ENCODE results near the gene COG5.

Gene COG5

GRCh38 chr7:107584716-107585115 lies 21.0 kb upstream of the COG5 start:
- Histone ChIP-seq H3K27ac (no peak overlapping the region), H3K79me2 (ENCODE audit: insufficient read depth, low read depth) (no peaks in the 10 kb centered on the region), H2AFZ (ENCODE audit: low read depth) (no peak overlapping the region), H3K4me3 (IDR thresholded peaks at IDR 0.05; ENCODE audit: insufficient read depth, low read depth, low read length) (no peak overlapping the region), H3K4me1 (ENCODE audit: low read depth, poor library complexity, severe bottlenecking) (peaks cover 9% of the 10 kb centered on the region), H3K4me2 (no peak overlapping the region), H3K27me3 (ENCODE audit: insufficient read depth, low read depth) (no peaks in the 10 kb centered on the region), H4K20me1 (ENCODE audit: insufficient read depth) (no peaks in the 10 kb centered on the region), H3K9ac (no peak overlapping the region), H3K36me3 (ENCODE audit: insufficient read depth) (no peaks in the 10 kb centered on the region)
- TF ChIP-seq, protein P1, sequence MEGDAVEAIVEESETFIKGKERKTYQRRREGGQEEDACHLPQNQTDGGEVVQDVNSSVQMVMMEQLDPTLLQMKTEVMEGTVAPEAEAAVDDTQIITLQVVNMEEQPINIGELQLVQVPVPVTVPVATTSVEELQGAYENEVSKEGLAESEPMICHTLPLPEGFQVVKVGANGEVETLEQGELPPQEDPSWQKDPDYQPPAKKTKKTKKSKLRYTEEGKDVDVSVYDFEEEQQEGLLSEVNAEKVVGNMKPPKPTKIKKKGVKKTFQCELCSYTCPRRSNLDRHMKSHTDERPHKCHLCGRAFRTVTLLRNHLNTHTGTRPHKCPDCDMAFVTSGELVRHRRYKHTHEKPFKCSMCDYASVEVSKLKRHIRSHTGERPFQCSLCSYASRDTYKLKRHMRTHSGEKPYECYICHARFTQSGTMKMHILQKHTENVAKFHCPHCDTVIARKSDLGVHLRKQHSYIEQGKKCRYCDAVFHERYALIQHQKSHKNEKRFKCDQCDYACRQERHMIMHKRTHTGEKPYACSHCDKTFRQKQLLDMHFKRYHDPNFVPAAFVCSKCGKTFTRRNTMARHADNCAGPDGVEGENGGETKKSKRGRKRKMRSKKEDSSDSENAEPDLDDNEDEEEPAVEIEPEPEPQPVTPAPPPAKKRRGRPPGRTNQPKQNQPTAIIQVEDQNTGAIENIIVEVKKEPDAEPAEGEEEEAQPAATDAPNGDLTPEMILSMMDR (conservative IDR thresholded peaks at IDR 0.05; ENCODE audit: low read depth, low read length) = no peak

DNA sequence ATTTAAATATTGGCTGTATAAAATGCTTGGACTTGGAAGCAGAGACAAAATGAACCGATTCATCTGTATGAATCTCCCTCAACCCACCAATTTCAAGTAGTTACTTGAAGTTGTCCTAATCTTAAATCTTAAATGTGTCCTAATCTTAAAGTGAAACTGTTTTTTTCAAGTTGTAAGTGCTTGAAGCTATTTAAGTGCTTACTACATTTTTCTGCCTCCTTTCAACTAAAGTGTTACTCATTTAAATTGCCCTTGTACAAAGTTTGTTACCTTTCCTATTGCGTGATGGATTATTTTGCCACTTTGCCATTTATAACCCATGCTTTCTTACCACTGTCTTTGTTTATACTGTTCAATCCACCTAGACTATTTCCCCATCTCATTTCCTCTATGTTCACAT lies 19.2 kb upstream of the COG5 start:
- Histone ChIP-seq H4K20me1 (ENCODE audit: insufficient read depth) (no peaks in the 10 kb centered on the region), H3K27ac (no peak overlapping the region), H2AFZ (ENCODE audit: low read depth) (no peak overlapping the region), H3K27me3 (ENCODE audit: insufficient read depth, low read depth) (no peaks in the 10 kb centered on the region), H3K4me1 (ENCODE audit: low read depth, poor library complexity, severe bottlenecking) (peaks cover 13% of the 10 kb centered on the region), H3K79me2 (ENCODE audit: insufficient read depth, low read depth) (no peaks in the 10 kb centered on the region), H3K4me3 (IDR thresholded peaks at IDR 0.05; ENCODE audit: insufficient read depth, low read depth, low read length) (no peak overlapping the region), H3K9ac (no peak overlapping the region), H3K36me3 (ENCODE audit: insufficient read depth) (no peaks in the 10 kb centered on the region), H3K4me2 (no peak overlapping the region)
- TF ChIP-seq, protein P1 (conservative IDR thresholded peaks at IDR 0.05; ENCODE audit: low read depth, low read length) = no peak

- Histone ChIP-seq H3K9ac (no peak overlapping the region), H3K4me3 (IDR thresholded peaks at IDR 0.05; ENCODE audit: insufficient read depth, low read depth, low read length) (no peak overlapping the region)
These were observed 17.8 kb upstream of the COG5 start for GRCh38 chr7:107581387-107582013.

DNA sequence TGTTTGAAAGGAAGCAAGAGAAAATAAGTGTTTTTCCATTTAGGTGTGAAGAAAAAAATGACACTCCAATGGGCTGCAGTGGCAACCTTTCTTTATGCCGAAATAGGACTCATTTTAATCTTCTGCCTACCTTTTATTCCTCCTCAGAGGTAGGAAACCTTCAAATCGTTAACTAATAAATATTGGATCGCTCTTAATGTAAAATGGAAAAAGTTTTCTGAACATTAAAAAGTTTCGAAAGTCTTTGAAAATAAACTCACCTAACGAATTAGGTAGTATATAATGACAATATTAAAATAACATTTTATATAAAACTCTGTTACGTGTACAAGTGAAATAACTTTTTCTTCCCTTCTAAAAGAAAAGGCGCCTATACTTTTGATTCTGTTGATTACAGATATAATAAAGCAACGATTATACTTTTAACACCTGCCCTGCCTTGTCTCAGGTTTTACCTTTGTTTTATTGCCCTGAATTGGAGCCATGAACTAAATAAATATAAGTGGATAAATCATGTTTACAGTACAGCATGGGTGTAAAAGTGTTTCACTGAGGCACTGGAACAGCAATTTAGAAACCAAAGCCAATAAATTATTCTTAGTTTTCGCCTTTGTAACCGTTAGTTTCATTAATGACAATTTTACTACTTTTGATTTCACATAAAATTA lies 17.1 kb upstream of the COG5 start:
- H4K20me1 ChIP-seq (ENCODE audit: insufficient read depth) = no peaks in the 10 kb centered on the region
- no peaks in the 10 kb centered on the region for H3K27me3 ChIP-seq (ENCODE audit: insufficient read depth, low read depth)
- peak overlapping the region; percentile 86 for H3K9ac ChIP-seq
- peak overlapping the region; percentile 70 for H3K4me3 ChIP-seq (IDR thresholded peaks at IDR 0.05; ENCODE audit: insufficient read depth, low read depth, low read length)
- H3K79me2 ChIP-seq (ENCODE audit: insufficient read depth, low read depth) = no peaks in the 10 kb centered on the region
- peak overlapping the region; percentile 91 for H3K4me2 ChIP-seq
- no peaks in the 10 kb centered on the region for H3K36me3 ChIP-seq (ENCODE audit: insufficient read depth)
- H3K4me1 ChIP-seq (ENCODE audit: low read depth, poor library complexity, severe bottlenecking) = peaks cover 13% of the 10 kb centered on the region
- H3K27ac ChIP-seq = peak overlapping the region; percentile 41; the same call in 1 of the 2 replicates
- TF ChIP-seq, protein P1 (conservative IDR thresholded peaks at IDR 0.05; ENCODE audit: low read depth, low read length) = no peak
- peak overlapping the region; percentile 99 for H2AFZ ChIP-seq (ENCODE audit: low read depth)

More at GRCh38 chr7:107581387-107582013, 17.8 kb upstream of the COG5 start:
- peaks cover 13% of the 10 kb centered on the region for H3K4me1 ChIP-seq (ENCODE audit: low read depth, poor library complexity, severe bottlenecking)
- no peaks in the 10 kb centered on the region for H3K27me3 ChIP-seq (ENCODE audit: insufficient read depth, low read depth)
- no peaks in the 10 kb centered on the region for H3K36me3 ChIP-seq (ENCODE audit: insufficient read depth)
- H4K20me1 ChIP-seq (ENCODE audit: insufficient read depth) = no peaks in the 10 kb centered on the region
- TF ChIP-seq, protein P1 (conservative IDR thresholded peaks at IDR 0.05; ENCODE audit: low read depth, low read length) = no peak
- no peak overlapping the region for H3K27ac ChIP-seq
- H3K79me2 ChIP-seq (ENCODE audit: insufficient read depth, low read depth) = no peaks in the 10 kb centered on the region
- peak overlapping the region; percentile 91 for H3K4me2 ChIP-seq
- no peak overlapping the region for H2AFZ ChIP-seq (ENCODE audit: low read depth)

All from KMS-11 (cell line).